Measurements from ENCODE around the gene TNFSF9. TPM values are rescaled to one million over a fixed set of nuclear protein-coding genes. Genes with fewer than 3 reads are reported as not detected.

The TNFSF9 gene
- total and polyA plus RNA-seq, 2 of the 8 experiments (the other 6 are each of a cell fraction or from before 2014, with no cell fraction given) = 1.7 to 4.4 TPM

- no peak overlapping the region for H2BK120ac ChIP-seq (replicated peaks; ENCODE audit: low read depth, low read length)
- no peaks in the 10 kb centered on the region for H3K79me2 ChIP-seq (ENCODE audit: control insufficient read depth in 1 of 2, insufficient read depth in 2 of 2, low read length in 2 of 2)
- H3K9me3 ChIP-seq (ENCODE audit: insufficient read depth in 2 of 2, low read depth in 1 of 2, low read length in 1 of 2) = peaks cover 1 to 5% of the 10 kb centered on the region in 2 experiments; a peak in 2 of 4 replicates
- peaks cover 2% of the 10 kb centered on the region; the same call in 1 of the 2 replicates for H3K23me2 ChIP-seq (ENCODE audit: low read depth, low read length)
- H2BK5ac ChIP-seq (ENCODE audit: low read depth, low read length) = no peak overlapping the region
- no peak overlapping the region for H3K27ac ChIP-seq (ENCODE audit: low read depth, low read length)
- H4K20me1 ChIP-seq (replicated peaks in 1 of 2; ENCODE audit: control insufficient read depth in 1 of 2, insufficient read depth in 2 of 2, low read length in 2 of 2) = no peaks in the 10 kb centered on the region
- ChIA-PET CTCF (ENCODE audit: partially characterized antibody) (no interaction called here), POLR2A (ENCODE audit: partially characterized antibody) (no interaction called here)
- no peak overlapping the region for H3K23ac ChIP-seq (ENCODE audit: insufficient read length)
- no peaks in the 10 kb centered on the region for H3K36me3 ChIP-seq (ENCODE audit: control insufficient read depth in 2 of 4, insufficient read depth in 4 of 4, low read length in 3 of 4)
- H3K9ac ChIP-seq (replicated peaks in 1 of 4; ENCODE audit: extremely low read depth in 1 of 4, low read depth in 3 of 4, low read length in 3 of 4) = no peak overlapping the region
- no peak overlapping the region for H2BK20ac ChIP-seq (ENCODE audit: low read length)
- H3K14ac ChIP-seq (ENCODE audit: insufficient read length) = no peak overlapping the region
- no peak overlapping the region for H4K91ac ChIP-seq (replicated peaks; ENCODE audit: insufficient read length, low read length)
- no peak overlapping the region for H3K4me3 ChIP-seq (ENCODE audit: extremely low read depth in 1 of 4, insufficient read depth in 2 of 4, low read depth in 3 of 4, low read length in 4 of 4)
- H3K79me1 ChIP-seq (ENCODE audit: low read depth, low read length) = no peaks in the 10 kb centered on the region
- no peak overlapping the region for H2BK12ac ChIP-seq (ENCODE audit: low read depth, low read length)
- H2AFZ ChIP-seq (ENCODE audit: low read length) = no peak overlapping the region
- DNase-seq (ENCODE audit: low read depth in 1 of 2, low spot score in 2 of 2) = no peak
- WGBS, 2 experiments (ENCODE audit: extremely low coverage in 1 of 2, insufficient coverage in 1 of 2, insufficient read length in 1 of 2, insufficient replicate concordance in 2 of 2, low coverage in 1 of 2, low lambda C conversion rate in 2 of 2, missing lambda C conversion rate in 1 of 2) = 89% methylated on average over 1 of the region's 1 CpG; no CpG with 5 or more reads in 1 of the 2 experiments
- no peak overlapping the region for H3K18ac ChIP-seq (ENCODE audit: extremely low read depth, low read length)
- no peaks in the 10 kb centered on the region for H3K27me3 ChIP-seq (replicated peaks in 1 of 4; ENCODE audit: control insufficient read depth in 3 of 4, extremely low read depth in 1 of 4, insufficient read depth in 3 of 4, low read length in 3 of 4)
- no peak overlapping the region for H2BK15ac ChIP-seq (ENCODE audit: low read length)
- no peak overlapping the region for H4K5ac ChIP-seq (ENCODE audit: insufficient read length, low read depth, low read length)
- H3K4me1 ChIP-seq (replicated peaks in 1 of 4; ENCODE audit: control insufficient read depth in 3 of 4, insufficient read depth in 4 of 4, low read length in 3 of 4) = peaks cover 0 to 4% (median 0%) of the 10 kb centered on the region in 4 experiments; a peak in 3 of 7 replicates
- FAIRE-seq = no peak
- no peak overlapping the region for H3K56ac ChIP-seq (replicated peaks; ENCODE audit: insufficient read length, low read depth, low read length)
- no peak overlapping the region for H3K4me2 ChIP-seq (ENCODE audit: insufficient read depth in 1 of 2, low read depth in 2 of 2, low read length in 2 of 2)
- no peak overlapping the region for H3K4ac ChIP-seq (replicated peaks; ENCODE audit: insufficient read length, low read depth, low read length)
- no peak overlapping the region for H4K8ac ChIP-seq (ENCODE audit: extremely low read depth, insufficient read depth, low read length)
- H2AK5ac ChIP-seq (ENCODE audit: low read depth, low read length) = no peak overlapping the region
- no peak for TF ChIP-seq CBX8 (IDR thresholded peaks at IDR 0.05; ENCODE audit: borderline replicate concordance, low read depth, low read length)
- no peak for TF ChIP-seq SP4 (IDR thresholded peaks at IDR 0.05; ENCODE audit: low read length)
- no peak for TF ChIP-seq BRCA1 (IDR thresholded peaks at IDR 0.05; ENCODE audit: low read depth, low read length)
- TF ChIP-seq SP1 (IDR thresholded peaks at IDR 0.05; ENCODE audit: low read depth, low read length) = no peak
- no peak for TF ChIP-seq TCF12 (IDR thresholded peaks at IDR 0.05; ENCODE audit: low read depth, low read length)
- TF ChIP-seq ZNF274 (IDR thresholded peaks at IDR 0.05; ENCODE audit: borderline replicate concordance, extremely low read depth, low read length) = no peak
- TF ChIP-seq TAF7 (optimal IDR thresholded peaks at IDR 0.05; ENCODE audit: borderline replicate concordance, low read depth, low read length) = no peak
- TF ChIP-seq CTCF (IDR thresholded peaks at IDR 0.05; ENCODE audit: control extremely low read depth in 1 of 3, insufficient read depth in 1 of 3, low read depth in 1 of 3, low read length in 3 of 3) = no peak
- TF ChIP-seq EZH2 (IDR thresholded peaks at IDR 0.05; ENCODE audit: low read depth, low read length, severe bottlenecking) = no peak
- no peak for TF ChIP-seq JUN (IDR thresholded peaks at IDR 0.05; ENCODE audit: low read depth, low read length)
- no peak for TF ChIP-seq RFX5 (IDR thresholded peaks at IDR 0.05; ENCODE audit: borderline replicate concordance, low read depth, low read length)
- TF ChIP-seq SAP30 (IDR thresholded peaks at IDR 0.05; ENCODE audit: insufficient read depth, insufficient replicate concordance, low read length) = no peak
These were observed 42.5 kb downstream of the TNFSF9 start for GRCh38 chr19:6573350-6573749.

All from H1 (cell line).